WTC11 (cell line): Measurements from ENCODE around the gene PCSK5.

Experiments used
- FOXJ3 ChIP-seq: sonication (generic); formaldehyde crosslinking; IDR thresholded peaks from 2 replicates; pipeline ENCODE4 v1.9.0; 2021; ENCODE audit warnings: missing genetic modification reagents, mild to moderate bottlenecking, borderline replicate concordance
- IRF1 ChIP-seq: sonication (generic); formaldehyde crosslinking; IDR thresholded peaks from 2 replicates; pipeline ENCODE4 v1.8.0; 2023; ENCODE audit warnings: missing genetic modification reagents
- RELA ChIP-seq: sonication (generic); formaldehyde crosslinking; IDR thresholded peaks from 2 replicates; pipeline ENCODE4 v1.8.1; 2022; ENCODE audit warnings: missing genetic modification reagents, mild to moderate bottlenecking, borderline replicate concordance
- TCF7 ChIP-seq: sonication (generic); formaldehyde crosslinking; IDR thresholded peaks from 2 replicates; pipeline ENCODE4 v1.8.0; 2022; ENCODE audit warnings: mild to moderate bottlenecking, low read depth, missing genetic modification reagents, moderate library complexity
- ZNF138 ChIP-seq: sonication (generic); formaldehyde crosslinking; conservative IDR thresholded peaks from 2 replicates; pipeline ENCODE4 v1.8.1; 2022; ENCODE audit warnings: mild to moderate bottlenecking, moderate library complexity, missing genetic modification reagents
- TF ChIP-seq, protein P1 (sequence below): fragments of 200-600 bp; IDR thresholded peaks from 2 replicates; pipeline ENCODE4 v1.8.0; 2022; ENCODE audit warnings: antibody characterized with exemption

DNA sequence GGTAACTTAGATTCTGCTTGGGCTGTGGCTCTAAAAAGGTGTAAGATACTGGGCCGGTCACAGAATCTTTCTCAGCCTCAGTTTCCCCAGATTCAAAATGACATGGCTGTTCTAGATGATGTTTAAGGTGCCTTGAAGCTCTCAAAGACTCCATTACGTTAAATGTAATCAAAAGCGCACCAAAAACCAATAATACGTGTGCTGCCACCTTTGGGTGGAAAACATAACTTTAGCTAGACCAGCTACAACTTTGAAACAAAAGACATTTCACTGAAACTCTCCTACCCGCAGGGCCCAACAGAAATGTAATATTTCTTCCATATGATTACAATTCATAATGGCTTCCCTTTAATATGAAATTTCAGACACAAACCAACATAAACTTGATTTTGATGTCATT, 35.0 kb upstream of the PCSK5 start:
- TF ChIP-seq IRF1 (CRISPR knock-in tag) (no peak), TCF7 (CRISPR knock-in tag) (no peak), ZNF138 (no peak), FOXJ3 (CRISPR knock-in tag) (no peak), RELA (CRISPR knock-in tag) (no peak)
- TF ChIP-seq, protein P1, sequence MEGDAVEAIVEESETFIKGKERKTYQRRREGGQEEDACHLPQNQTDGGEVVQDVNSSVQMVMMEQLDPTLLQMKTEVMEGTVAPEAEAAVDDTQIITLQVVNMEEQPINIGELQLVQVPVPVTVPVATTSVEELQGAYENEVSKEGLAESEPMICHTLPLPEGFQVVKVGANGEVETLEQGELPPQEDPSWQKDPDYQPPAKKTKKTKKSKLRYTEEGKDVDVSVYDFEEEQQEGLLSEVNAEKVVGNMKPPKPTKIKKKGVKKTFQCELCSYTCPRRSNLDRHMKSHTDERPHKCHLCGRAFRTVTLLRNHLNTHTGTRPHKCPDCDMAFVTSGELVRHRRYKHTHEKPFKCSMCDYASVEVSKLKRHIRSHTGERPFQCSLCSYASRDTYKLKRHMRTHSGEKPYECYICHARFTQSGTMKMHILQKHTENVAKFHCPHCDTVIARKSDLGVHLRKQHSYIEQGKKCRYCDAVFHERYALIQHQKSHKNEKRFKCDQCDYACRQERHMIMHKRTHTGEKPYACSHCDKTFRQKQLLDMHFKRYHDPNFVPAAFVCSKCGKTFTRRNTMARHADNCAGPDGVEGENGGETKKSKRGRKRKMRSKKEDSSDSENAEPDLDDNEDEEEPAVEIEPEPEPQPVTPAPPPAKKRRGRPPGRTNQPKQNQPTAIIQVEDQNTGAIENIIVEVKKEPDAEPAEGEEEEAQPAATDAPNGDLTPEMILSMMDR, result no peak
